WTC11 (cell line): Measurements from ENCODE around the gene ISLR. TPM values are rescaled to one million over a fixed set of nuclear protein-coding genes. Genes with fewer than 3 reads are reported as not detected.

ENCODE experiments used
- ATAC-seq: fragments of 200-7000 bp; cut with Tn5 transposase; 2 replicates; pipeline ENCODE4 v1.10.0; 2021; ENCODE audit warnings: mild to moderate bottlenecking, moderate library complexity
- CTCF ChIA-PET: fragments of 300-600 bp; sonication (Branson Sonifier 250); formaldehyde crosslinking; loops from one replicate; lab custom pipeline; 2021; ENCODE audit warnings: antibody characterized with exemption; lab: Charles Lee
- POLR2A ChIA-PET: fragments of 350-600 bp; sonication (Branson Sonifier 250); formaldehyde crosslinking; loops from one replicate; lab custom pipeline; 2021; ENCODE audit warnings: antibody characterized with exemption; lab: Charles Lee
- DNase-seq: peaks from one replicate; pipeline ENCODE4 v3.0.0; 2021; ENCODE audit warnings: low spot score
- H3K27ac Mint-ChIP-seq: 2 replicates; pipeline ENCODE4 v1.8.0; 2021; ENCODE audit warnings: mixed read lengths
- H3K27me3 Mint-ChIP-seq: 2 replicates; pipeline ENCODE4 v1.8.0; 2021; ENCODE audit warnings: low read depth, mild to moderate bottlenecking, moderate library complexity, mixed read lengths
- H3K36me3 Mint-ChIP-seq: 2 replicates; pipeline ENCODE4 v1.8.0; 2021; ENCODE audit warnings: mixed read lengths
- H3K4me1 Mint-ChIP-seq: 2 replicates; pipeline ENCODE4 v1.8.0; 2022; ENCODE audit warnings: mixed read lengths
- H3K4me3 Mint-ChIP-seq: 2 replicates; pipeline ENCODE4 v1.8.0; 2021; ENCODE audit warnings: mild to moderate bottlenecking, moderate library complexity, mixed read lengths
- H3K9me3 Mint-ChIP-seq: 2 replicates; pipeline ENCODE4 v1.8.0; 2021; ENCODE audit warnings: mixed read lengths
- ATF2 ChIP-seq: sonication (generic); formaldehyde crosslinking; IDR thresholded peaks from 2 replicates; pipeline ENCODE4 v1.8.1; 2022; ENCODE audit warnings: low read depth, missing genetic modification reagents, borderline replicate concordance
- ATF6 ChIP-seq: sonication (generic); formaldehyde crosslinking; IDR thresholded peaks from 2 replicates; pipeline ENCODE4 v1.8.1; 2023; ENCODE audit warnings: mild to moderate bottlenecking, missing genetic modification reagents
- FOXK1 ChIP-seq: sonication (generic); formaldehyde crosslinking; IDR thresholded peaks from 2 replicates; pipeline ENCODE4 v1.8.0; 2022; ENCODE audit warnings: mild to moderate bottlenecking, moderate library complexity, missing genetic modification reagents
- MYBL2 ChIP-seq: sonication (generic); formaldehyde crosslinking; IDR thresholded peaks from 2 replicates; pipeline ENCODE4 v1.8.1; 2023; ENCODE audit warnings: mild to moderate bottlenecking, moderate library complexity, missing genetic modification reagents
- NFYB ChIP-seq: sonication (generic); formaldehyde crosslinking; conservative IDR thresholded peaks from 2 replicates; pipeline ENCODE4 v1.8.0; 2022; ENCODE audit warnings: low read depth, missing genetic modification reagents
- NR1H2 ChIP-seq: sonication (generic); formaldehyde crosslinking; IDR thresholded peaks from 2 replicates; pipeline ENCODE4 v1.9.0; 2021; ENCODE audit warnings: mild to moderate bottlenecking, moderate library complexity, missing genetic modification reagents
- NR2C2 ChIP-seq: sonication (generic); formaldehyde crosslinking; IDR thresholded peaks from 2 replicates; pipeline ENCODE4 v1.8.0; 2022; ENCODE audit warnings: mild to moderate bottlenecking, missing genetic modification reagents
- SP1 ChIP-seq: sonication (generic); formaldehyde crosslinking; conservative IDR thresholded peaks from 2 replicates; pipeline ENCODE4 v1.8.1; 2022; ENCODE audit warnings: missing genetic modification reagents
- TP53 ChIP-seq: sonication (generic); formaldehyde crosslinking; IDR thresholded peaks from 2 replicates; pipeline ENCODE4 v1.8.1; 2023; ENCODE audit warnings: mild to moderate bottlenecking, missing genetic modification reagents
- ZNF138 ChIP-seq: sonication (generic); formaldehyde crosslinking; conservative IDR thresholded peaks from 2 replicates; pipeline ENCODE4 v1.8.1; 2022; ENCODE audit warnings: mild to moderate bottlenecking, moderate library complexity, missing genetic modification reagents
- ZNF232 ChIP-seq: sonication (generic); formaldehyde crosslinking; IDR thresholded peaks from 2 replicates; pipeline ENCODE4 v1.8.0; 2022; ENCODE audit warnings: mild to moderate bottlenecking, missing genetic modification reagents
- total RNA-seq: library from RNA; stranded (reverse); gene quantifications from 3 replicates; pipeline ENCODE4 v1.2.3, GENCODE V29; 2021
- TF ChIP-seq, protein P1 (sequence below): sonication (generic); formaldehyde crosslinking; IDR thresholded peaks from 2 replicates; pipeline ENCODE4 v1.8.1; 2023; ENCODE audit warnings: mild to moderate bottlenecking, missing genetic modification reagents, moderate library complexity
- TF ChIP-seq, protein P2 (sequence below): sonication (generic); formaldehyde crosslinking; IDR thresholded peaks from 2 replicates; pipeline ENCODE4 v1.8.1; 2022; ENCODE audit warnings: mild to moderate bottlenecking, moderate library complexity, missing genetic modification reagents
- TF ChIP-seq, protein P3 (sequence below): sonication (generic); formaldehyde crosslinking; IDR thresholded peaks from 2 replicates; pipeline ENCODE4 v1.8.0; 2022; ENCODE audit warnings: mild to moderate bottlenecking, missing genetic modification reagents
- TF ChIP-seq, protein P4 (sequence below): fragments of 250-450 bp; sonication (Bioruptor Pico); conservative IDR thresholded peaks from 2 replicates; pipeline ENCODE4 v1.9.0; 2021; ENCODE audit warnings: mild to moderate bottlenecking

The ISLR gene
- total RNA-seq, 1 experiment from 2014 or later, result 0.63 TPM

- H3K4me1 Mint-ChIP-seq, result peaks cover 68% of the 10 kb centered on the region
- H3K27ac Mint-ChIP-seq, result no peak overlapping the region
These were observed 36.5 kb upstream of the ISLR start for GRCh38 chr15:74136814-74137536.

GRCh38 chr15:74137537-74137894 is 36.0 kb upstream of the ISLR start:
- DNase-seq (no peak), ATAC-seq (no peak)
- CTCF ChIA-PET, result interaction anchor here (0.6 to 3.5 kb wide), 4 partner anchors 9 to 173 kb away, joined by 3 to 20 read pairs (median 6); no protein-coding TSS in a partner anchor
- Mint-ChIP-seq H3K4me3 (peak overlapping the region; percentile 67), H3K27me3 (peaks cover 68% of the 10 kb centered on the region), H3K4me1 (peaks cover 65% of the 10 kb centered on the region), H3K9me3 (no peaks in the 10 kb centered on the region), H3K36me3 (no peaks in the 10 kb centered on the region; the same call in 1 of the 2 replicates), H3K27ac (no peak overlapping the region)
- TF ChIP-seq NR1H2 (CRISPR knock-in tag) (no peak), NFYB (CRISPR knock-in tag) (no peak), NR2C2 (CRISPR knock-in tag) (no peak), MYBL2 (CRISPR knock-in tag) (no peak), ATF6 (CRISPR knock-in tag) (no peak), SP1 (no peak), ZNF138 (CRISPR knock-in tag) (no peak), ZNF232 (CRISPR knock-in tag) (no peak)
- TF ChIP-seq, protein P1, sequence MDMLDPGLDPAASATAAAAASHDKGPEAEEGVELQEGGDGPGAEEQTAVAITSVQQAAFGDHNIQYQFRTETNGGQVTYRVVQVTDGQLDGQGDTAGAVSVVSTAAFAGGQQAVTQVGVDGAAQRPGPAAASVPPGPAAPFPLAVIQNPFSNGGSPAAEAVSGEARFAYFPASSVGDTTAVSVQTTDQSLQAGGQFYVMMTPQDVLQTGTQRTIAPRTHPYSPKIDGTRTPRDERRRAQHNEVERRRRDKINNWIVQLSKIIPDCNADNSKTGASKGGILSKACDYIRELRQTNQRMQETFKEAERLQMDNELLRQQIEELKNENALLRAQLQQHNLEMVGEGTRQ, result no peak
- TF ChIP-seq, protein P2, sequence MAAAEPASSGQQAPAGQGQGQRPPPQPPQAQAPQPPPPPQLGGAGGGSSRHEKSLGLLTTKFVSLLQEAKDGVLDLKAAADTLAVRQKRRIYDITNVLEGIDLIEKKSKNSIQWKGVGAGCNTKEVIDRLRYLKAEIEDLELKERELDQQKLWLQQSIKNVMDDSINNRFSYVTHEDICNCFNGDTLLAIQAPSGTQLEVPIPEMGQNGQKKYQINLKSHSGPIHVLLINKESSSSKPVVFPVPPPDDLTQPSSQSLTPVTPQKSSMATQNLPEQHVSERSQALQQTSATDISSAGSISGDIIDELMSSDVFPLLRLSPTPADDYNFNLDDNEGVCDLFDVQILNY, result no peak
- POLR2A ChIA-PET, result no interaction called here

More at GRCh38 chr15:74136814-74137536, 36.5 kb upstream of the ISLR start:
- ChIA-PET CTCF (interaction anchor here (0.6 to 3.5 kb wide), 3 partner anchors 81 to 174 kb away, joined by 3 to 20 read pairs (median 9); no protein-coding TSS in a partner anchor), POLR2A (no interaction called here)
- Mint-ChIP-seq H3K27me3 (peaks cover 74% of the 10 kb centered on the region), H3K36me3 (no peaks in the 10 kb centered on the region; the same call in 1 of the 2 replicates), H3K9me3 (no peaks in the 10 kb centered on the region), H3K4me3 (peak overlapping the region; percentile 67)
- no peak for TF ChIP-seq TP53 (CRISPR knock-in tag)
- TF ChIP-seq, protein P3, sequence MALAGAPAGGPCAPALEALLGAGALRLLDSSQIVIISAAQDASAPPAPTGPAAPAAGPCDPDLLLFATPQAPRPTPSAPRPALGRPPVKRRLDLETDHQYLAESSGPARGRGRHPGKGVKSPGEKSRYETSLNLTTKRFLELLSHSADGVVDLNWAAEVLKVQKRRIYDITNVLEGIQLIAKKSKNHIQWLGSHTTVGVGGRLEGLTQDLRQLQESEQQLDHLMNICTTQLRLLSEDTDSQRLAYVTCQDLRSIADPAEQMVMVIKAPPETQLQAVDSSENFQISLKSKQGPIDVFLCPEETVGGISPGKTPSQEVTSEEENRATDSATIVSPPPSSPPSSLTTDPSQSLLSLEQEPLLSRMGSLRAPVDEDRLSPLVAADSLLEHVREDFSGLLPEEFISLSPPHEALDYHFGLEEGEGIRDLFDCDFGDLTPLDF (CRISPR knock-in tag), result no peak
- ATAC-seq, result no peak
- DNase-seq, result no peak

- peaks cover 56% of the 10 kb centered on the region for H3K4me1 Mint-ChIP-seq
- no peaks in the 10 kb centered on the region for H3K9me3 Mint-ChIP-seq
- TF ChIP-seq, protein P4, sequence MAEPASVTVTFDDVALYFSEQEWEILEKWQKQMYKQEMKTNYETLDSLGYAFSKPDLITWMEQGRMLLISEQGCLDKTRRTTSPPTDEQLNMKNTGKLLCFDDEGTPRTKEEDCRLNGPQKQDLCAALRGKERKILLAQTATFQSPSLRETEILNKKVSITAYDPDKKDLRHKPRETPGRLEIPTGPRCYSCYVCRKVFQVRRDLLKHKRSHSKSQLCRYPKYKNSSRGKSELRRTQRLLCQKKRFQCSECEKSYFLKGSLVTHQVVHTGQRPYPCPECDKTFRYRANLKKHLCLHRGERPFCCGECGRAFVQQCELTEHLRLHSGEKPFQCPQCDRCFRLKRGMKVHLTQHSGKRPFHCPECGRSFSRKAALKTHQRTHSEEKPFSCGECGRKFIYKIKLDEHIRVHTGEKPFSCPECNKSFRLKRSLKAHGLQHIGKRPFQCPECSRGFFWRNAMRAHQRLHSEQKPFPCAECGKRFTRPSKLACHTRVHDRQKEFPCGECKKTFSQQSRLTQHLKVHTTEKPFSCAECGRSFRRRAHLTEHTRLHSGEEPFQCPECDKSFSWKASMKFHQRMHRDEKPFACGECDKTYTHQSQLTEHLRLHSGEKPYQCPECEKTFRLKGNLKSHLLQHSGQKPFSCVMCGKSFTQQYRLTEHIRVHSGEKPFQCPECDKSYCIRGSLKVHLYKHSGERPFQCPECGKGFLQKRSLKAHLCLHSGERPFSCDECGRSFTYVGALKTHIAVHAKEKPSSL, result no peak
- TF ChIP-seq ATF2 (CRISPR knock-in tag) (no peak), ZNF138 (CRISPR knock-in tag) (no peak), FOXK1 (CRISPR knock-in tag) (no peak), ZNF232 (CRISPR knock-in tag) (no peak)
- no peaks in the 10 kb centered on the region for H3K36me3 Mint-ChIP-seq
- peaks cover 57% of the 10 kb centered on the region for H3K27me3 Mint-ChIP-seq
- ATAC-seq (no peak), DNase-seq (no peak)
- no peak overlapping the region for H3K27ac Mint-ChIP-seq
- ChIA-PET CTCF (interaction anchor here (1.3 to 3.5 kb wide), 4 partner anchors 9 to 172 kb away, joined by 4 to 20 read pairs (median 8); no protein-coding TSS in a partner anchor), POLR2A (interaction anchor here (0.7 to 1.0 kb wide), 2 partner anchors 144 to 758 kb away, joined by 3 read pairs; partner anchors contain the start of gene PML)
- H3K4me3 Mint-ChIP-seq, result no peak overlapping the region
These were observed 34.9 kb upstream of the ISLR start for GRCh38 chr15:74138642-74139041.
